ENCODE results near the gene MEGF11. TPM values are rescaled to one million over a fixed set of nuclear protein-coding genes. Genes with fewer than 3 reads are reported as not detected.
A peak's percentile ranks its signal among the peaks of the same experiment; 100 is the strongest.

MEGF11 gene
- total RNA-seq, 1 donor from 2014 or later, result 6.8 TPM

- intact Hi-C loops (cut with DNase I), result no loop called here
- ATAC-seq, result no peak
- peak; percentile 45 for DNase-seq (ENCODE audit: low spot score)
These were observed 66.3 kb downstream of the MEGF11 start for GRCh38 chr15:66187271-66187670.

GRCh38 chr15:66186049-66186825 lies 67.3 kb downstream of the MEGF11 start:
- DNase-seq (ENCODE audit: low spot score) (peak; percentile 22), ATAC-seq (no peak)
- intact Hi-C loops (cut with DNase I), result no loop called here

- peak; percentile 13 for DNase-seq (ENCODE audit: low spot score)
- no peak for ATAC-seq
- intact Hi-C loops (cut with DNase I), result no loop called here
These were observed 68.4 kb downstream of the MEGF11 start for GRCh38 chr15:66184936-66185790.

GRCh38 chr15:66184492-66184891 lies 69.1 kb downstream of the MEGF11 start:
- ATAC-seq, result no peak
- intact Hi-C loops (cut with DNase I), result no loop called here
- DNase-seq (ENCODE audit: low spot score), result peak; percentile 22

- ATAC-seq (no peak), DNase-seq (ENCODE audit: low spot score) (peak; percentile 27)
- intact Hi-C loops (cut with DNase I), result no loop called here
These were observed 72.9 kb downstream of the MEGF11 start for GRCh38 chr15:66180531-66181097.

- intact Hi-C loops (cut with DNase I), result no loop called here
- DNase-seq (ENCODE audit: low spot score), result no peak
- no peak for ATAC-seq
These were observed 75.0 kb downstream of the MEGF11 start for GRCh38 chr15:66178531-66178910.

- ATAC-seq, result no peak
- intact Hi-C loops (cut with DNase I), result no loop called here
- no peak for DNase-seq (ENCODE audit: low spot score)
These were observed 81.1 kb downstream of the MEGF11 start for GRCh38 chr15:66172324-66172980.

GRCh38 chr15:66171841-66172240 lies 81.7 kb downstream of the MEGF11 start:
- intact Hi-C loops (cut with DNase I), result no loop called here
- no peak for ATAC-seq
- no peak for DNase-seq (ENCODE audit: low spot score)

GRCh38 chr15:66170716-66171115 lies 82.8 kb downstream of the MEGF11 start:
- intact Hi-C loops (cut with DNase I), result no loop called here
- DNase-seq (ENCODE audit: low spot score), result no peak

GRCh38 chr15:66170042-66170441 lies 83.5 kb downstream of the MEGF11 start:
- DNase-seq (ENCODE audit: low spot score) (no peak), ATAC-seq (no peak)
- intact Hi-C loops (cut with DNase I), result no loop called here

More at GRCh38 chr15:66170716-66171115, 82.8 kb downstream of the MEGF11 start:
- no peak for ATAC-seq

- no peak for ATAC-seq
These were observed 83.9 kb downstream of the MEGF11 start for GRCh38 chr15:66169625-66170024.

GRCh38 chr15:66169023-66169422 lies 84.5 kb downstream of the MEGF11 start:
- no peak for ATAC-seq
- no peak for DNase-seq (ENCODE audit: low spot score)
- intact Hi-C loops (cut with DNase I), result no loop called here

More at GRCh38 chr15:66169625-66170024, 83.9 kb downstream of the MEGF11 start:
- intact Hi-C loops (cut with DNase I), result no loop called here
- DNase-seq (ENCODE audit: low spot score), result no peak

GRCh38 chr15:66167854-66168253 lies 85.7 kb downstream of the MEGF11 start:
- ATAC-seq (no peak), DNase-seq (ENCODE audit: low spot score) (no peak)
- intact Hi-C loops (cut with DNase I), result no loop called here

- intact Hi-C loops (cut with DNase I), result no loop called here
- DNase-seq (ENCODE audit: low spot score) (no peak), ATAC-seq (no peak)
These were observed 87.7 kb downstream of the MEGF11 start for GRCh38 chr15:66165856-66166255.

GRCh38 chr15:66164788-66165187 lies 88.8 kb downstream of the MEGF11 start:
- ATAC-seq (no peak), DNase-seq (ENCODE audit: low spot score) (no peak)
- intact Hi-C loops (cut with DNase I), result no loop called here

- intact Hi-C loops (cut with DNase I), result no loop called here
- DNase-seq (ENCODE audit: low spot score) (no peak), ATAC-seq (no peak)
These were observed 90.0 kb downstream of the MEGF11 start for GRCh38 chr15:66163553-66163952.

GRCh38 chr15:66162286-66162685 lies 91.3 kb downstream of the MEGF11 start:
- intact Hi-C loops (cut with DNase I), result no loop called here
- DNase-seq (ENCODE audit: low spot score) (no peak), ATAC-seq (no peak)

- intact Hi-C loops (cut with DNase I), result no loop called here
- ATAC-seq (no peak), DNase-seq (ENCODE audit: low spot score) (no peak)
These were observed 91.9 kb downstream of the MEGF11 start for GRCh38 chr15:66161575-66162118.

- ATAC-seq, result no peak
- intact Hi-C loops (cut with DNase I), result no loop called here
- DNase-seq (ENCODE audit: low spot score), result no peak
These were observed 92.4 kb downstream of the MEGF11 start for GRCh38 chr15:66161108-66161507.

Measured in sciatic nerve (tissue), 2 donors.